Fibroblast of lung (primary cell): ENCODE results near the gene HYAL2. TPM values are rescaled to one million over a fixed set of nuclear protein-coding genes. Genes with fewer than 3 reads are reported as not detected.

Source experiments
- DNase-seq, 2 donors: peaks; one replicate each; pipeline versions ENCODE4 v3.0.0 to v3.0.0-alpha.2; 2010; ENCODE audit warnings: low read depth in 2 of 2
- H2AFZ ChIP-seq: 2 replicates; pipeline ENCODE4 v1.5.1; 2012; ENCODE audit warnings: low read length, control low read depth, inconsistent platforms
- H3K27ac ChIP-seq: 2 replicates; pipeline ENCODE4 v1.5.1; 2011; ENCODE audit warnings: low read length, control low read depth; ENCODE audit not compliant: insufficient read depth
- H3K27me3 ChIP-seq: 2 replicates; pipeline ENCODE4 v1.5.1; 2011; ENCODE audit warnings: mild to moderate bottlenecking, low read length; ENCODE audit not compliant: control insufficient read depth, insufficient read depth
- H3K36me3 ChIP-seq: 2 replicates; pipeline ENCODE4 v1.5.1; 2011; ENCODE audit warnings: low read length; ENCODE audit not compliant: control insufficient read depth, insufficient read depth
- H3K4me1 ChIP-seq: 2 replicates; pipeline ENCODE4 v1.5.1; 2011; ENCODE audit warnings: low read length; ENCODE audit not compliant: control insufficient read depth, insufficient read depth; ENCODE audit errors: extremely low read depth
- H3K4me2 ChIP-seq: 2 replicates; pipeline ENCODE4 v1.5.1; 2011; ENCODE audit warnings: low read length, control low read depth; ENCODE audit not compliant: insufficient read depth; ENCODE audit errors: extremely low read depth
- H3K4me3 ChIP-seq, 4 experiments: fragments of 200-600 bp in 1 of 4; sonication (generic) in 1 of 4; replicated peaks in 1 of 4; 2 replicates each; pipeline ENCODE4 v1.5.1; 2011 to 2016; ENCODE audit warnings: low read length in 4 of 4, low read depth in 3 of 4, mild to moderate bottlenecking in 3 of 4, control low read depth in 2 of 4, inconsistent platforms in 1 of 4, mixed read lengths in 1 of 4; ENCODE audit not compliant: insufficient read depth in 1 of 4; ENCODE audit errors: control extremely low read depth in 1 of 4
- H3K79me2 ChIP-seq: 2 replicates; pipeline ENCODE4 v1.5.1; 2012; ENCODE audit warnings: mild to moderate bottlenecking, low read length, inconsistent platforms; ENCODE audit not compliant: control insufficient read depth, insufficient read depth
- H3K9ac ChIP-seq: 2 replicates; pipeline ENCODE4 v1.5.1; 2011; ENCODE audit warnings: mild to moderate bottlenecking, low read length, control low read depth; ENCODE audit not compliant: insufficient read depth
- H3K9me3 ChIP-seq: 2 replicates; pipeline ENCODE4 v1.5.1; 2012; ENCODE audit warnings: low read depth, low read length; ENCODE audit not compliant: control insufficient read depth, insufficient read depth
- H4K20me1 ChIP-seq: 2 replicates; pipeline ENCODE4 v1.5.1; 2011; ENCODE audit warnings: low read length; ENCODE audit not compliant: control insufficient read depth, insufficient read depth; ENCODE audit errors: extremely low read depth
- CTCF ChIP-seq, 2 donors: IDR thresholded peaks in 1 of 2; conservative IDR thresholded peaks in 1 of 2; 1 replicate in 1 of 2; 2 replicates in 1 of 2; pipeline ENCODE4 v1.5.1; 2011 to 2012; ENCODE audit warnings: low read length in 2 of 2, control low read depth in 1 of 2, inconsistent platforms in 1 of 2, low read depth in 1 of 2, mild to moderate bottlenecking in 1 of 2
- EZH2 ChIP-seq: IDR thresholded peaks from 2 replicates; pipeline ENCODE4 v1.5.1; 2012; ENCODE audit warnings: low read length, control low read depth, mild to moderate bottlenecking; ENCODE audit errors: missing control alignments
- polyA plus RNA-seq, 2 donors: library from polyadenylated mRNA; depleted of rRNA in 1 of 2; stranded (reverse) in 1 of 2; unstranded in 1 of 2; fragments of >200 nt; gene quantifications; 2 replicates each; pipeline ENCODE4 v1.2.1, GENCODE V29; 2011 to 2012; ENCODE audit warnings: missing spikeins in 1 of 2
- total RNA-seq: library from RNA; depleted of rRNA; stranded (reverse); fragments of >200 nt; gene quantifications from 2 replicates; pipeline ENCODE4 v1.2.1, GENCODE V29; 2014

Gene HYAL2
- total and polyA plus RNA-seq, 2 donors (not counting 1 experiment from before 2014, with no cell fraction given), result 35.1 to 52.5 TPM

DNA sequence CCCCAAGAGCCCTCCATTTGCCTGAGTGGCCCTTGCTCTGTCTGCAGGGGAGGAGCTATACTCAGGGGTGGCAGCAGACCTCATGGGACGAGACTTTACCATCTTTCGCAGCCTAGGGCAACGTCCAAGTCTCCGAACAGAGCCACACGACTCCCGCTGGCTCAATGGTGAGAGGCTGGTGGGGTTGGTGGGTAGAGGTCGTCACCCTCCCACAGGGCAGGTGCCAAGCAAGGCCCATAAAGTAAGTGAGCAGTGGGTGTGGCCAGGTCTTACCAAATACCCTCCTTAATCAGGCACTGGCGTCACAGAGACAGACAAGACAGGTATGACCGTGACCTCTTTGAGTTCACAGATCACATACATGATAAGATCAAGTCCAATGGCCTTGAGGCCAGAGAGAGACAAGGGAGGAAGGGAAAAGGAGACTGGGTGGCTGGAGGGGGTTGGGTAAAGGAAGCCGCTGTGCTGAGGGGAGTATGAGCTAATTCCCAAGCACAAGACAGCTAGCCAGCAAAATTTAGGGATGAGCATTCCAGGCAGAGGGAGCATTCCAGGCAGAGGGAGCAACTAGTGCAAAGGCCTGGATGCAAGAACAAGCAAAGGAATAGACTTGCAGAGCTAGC, 51.1 kb downstream of the HYAL2 start:
- Histone ChIP-seq H3K9ac (no peak overlapping the region), H3K9me3 (no peaks in the 10 kb centered on the region), H3K4me2 (no peak overlapping the region), H4K20me1 (no peaks in the 10 kb centered on the region), H3K27me3 (no peaks in the 10 kb centered on the region), H3K4me1 (peaks cover 43% of the 10 kb centered on the region), H3K79me2 (no peaks in the 10 kb centered on the region), H3K4me3 (no peak overlapping the region), H3K27ac (no peak overlapping the region), H2AFZ (no peak overlapping the region), H3K36me3 (no peaks in the 10 kb centered on the region)
- no peak for DNase-seq
- TF ChIP-seq EZH2, result no peak

GRCh38 chr3:50270422-50271224, 51.9 kb downstream of the HYAL2 start:
- no peak overlapping the region for H3K27ac ChIP-seq
- no peak overlapping the region for H3K9ac ChIP-seq
- H3K4me3 ChIP-seq, result peak overlapping the region in 2 of 4 experiments; percentile 56 to 64
- H3K36me3 ChIP-seq, result no peaks in the 10 kb centered on the region
- no peak overlapping the region for H2AFZ ChIP-seq
- no peaks in the 10 kb centered on the region for H3K9me3 ChIP-seq
- H3K4me2 ChIP-seq, result peak overlapping the region; percentile 88
- peaks cover 49% of the 10 kb centered on the region for H3K4me1 ChIP-seq
- DNase-seq, result peak in 1 of 2 donors; percentile 31
- no peaks in the 10 kb centered on the region for H3K27me3 ChIP-seq
- no peaks in the 10 kb centered on the region for H4K20me1 ChIP-seq
- TF ChIP-seq CTCF (conservative IDR thresholded peaks at IDR 0.05 in 1 of 2, IDR thresholded peaks at IDR 0.05 in 1 of 2; ENCODE audit: low read depth in 1 of 2, low read length in 2 of 2) (no peak), EZH2 (no peak)
- H3K79me2 ChIP-seq, result no peaks in the 10 kb centered on the region

DNA sequence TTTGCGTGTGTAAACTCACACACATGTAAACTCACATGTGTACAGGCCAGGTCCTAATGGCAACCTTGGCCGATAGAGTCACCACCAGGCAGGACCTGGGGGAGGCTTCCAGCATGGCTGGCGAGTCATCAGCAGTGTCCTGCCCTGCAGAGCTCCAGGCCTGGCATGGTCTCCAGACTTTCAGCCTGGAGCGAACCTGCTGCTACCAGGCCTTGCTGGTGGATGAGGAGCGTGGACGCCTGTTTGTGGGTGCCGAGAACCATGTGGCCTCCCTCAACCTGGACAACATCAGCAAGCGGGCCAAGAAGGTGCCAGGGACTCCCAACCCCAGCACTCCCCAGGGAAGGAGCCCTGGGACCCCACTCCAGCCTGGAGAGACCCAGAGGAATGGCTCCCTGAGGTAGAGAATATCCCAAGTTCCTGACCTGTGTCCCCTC, 52.5 kb downstream of the HYAL2 start:
- Histone ChIP-seq H3K4me2 (peak overlapping the region; percentile 88), H3K9ac (no peak overlapping the region), H3K27me3 (no peaks in the 10 kb centered on the region), H4K20me1 (no peaks in the 10 kb centered on the region), H3K79me2 (no peaks in the 10 kb centered on the region), H3K9me3 (no peaks in the 10 kb centered on the region), H3K4me3 (peak overlapping the region in 3 of 4 experiments; percentile 37 to 64 (median 56)), H3K4me1 (peaks cover 55% of the 10 kb centered on the region), H3K27ac (no peak overlapping the region), H2AFZ (no peak overlapping the region), H3K36me3 (no peaks in the 10 kb centered on the region)
- no peak for TF ChIP-seq EZH2
- no peak for TF ChIP-seq CTCF (conservative IDR thresholded peaks at IDR 0.05 in 1 of 2, IDR thresholded peaks at IDR 0.05 in 1 of 2; ENCODE audit: low read depth in 1 of 2, low read length in 2 of 2)
- DNase-seq, result peak in 1 of 2 donors; percentile 52
